Measurements from ENCODE around the gene CFAP141. TPM values are rescaled to one million over a fixed set of nuclear protein-coding genes. Genes with fewer than 3 reads are reported as not detected.

CFAP141 gene
- total and polyA plus RNA-seq, 2 of the 4 experiments (the other 2 are of a cell fraction): not detected

DNA sequence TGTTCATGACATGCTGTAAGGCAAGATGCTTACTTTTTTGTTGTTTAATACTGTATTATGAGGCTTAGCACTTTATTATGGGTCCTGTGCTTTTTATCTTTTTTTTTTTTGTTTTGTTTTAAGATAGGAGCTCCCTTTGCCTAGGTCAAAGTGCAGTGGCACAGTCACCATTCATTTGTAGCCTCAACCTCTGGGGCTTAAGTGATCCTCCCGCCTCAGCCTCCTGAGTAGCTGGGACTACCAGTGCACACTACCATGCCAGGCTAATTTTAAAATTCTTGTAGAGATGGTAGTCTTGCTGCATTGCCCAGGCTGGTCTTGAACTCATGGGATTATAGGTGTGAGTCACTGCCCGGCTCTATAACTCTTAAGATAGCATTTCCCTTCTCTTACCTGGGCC lies 19.2 kb upstream of the CFAP141 start:
- no peak overlapping the region for H3K4me3 ChIP-seq (ENCODE audit: insufficient read depth, low read depth, low read length)
- H3K36me3 ChIP-seq (ENCODE audit: control insufficient read depth, insufficient read depth, low read length): peaks cover 40% of the 10 kb centered on the region

More for the DNA sequence above, 19.2 kb upstream of the CFAP141 start:
- no peak for DNase-seq
- Histone ChIP-seq H3K14ac (replicated peaks; ENCODE audit: low read depth, low read length) (no peak overlapping the region), H2BK15ac (ENCODE audit: low read depth, low read length) (no peak overlapping the region), H4K20me1 (ENCODE audit: insufficient read depth, low read length) (peaks cover 60% of the 10 kb centered on the region), H3K4ac (ENCODE audit: low read depth, low read length) (no peak overlapping the region), H2AK5ac (ENCODE audit: low read depth, low read length) (no peak overlapping the region), H2AFZ (replicated peaks; ENCODE audit: low read length, poor library complexity) (no peak overlapping the region), H3K79me1 (ENCODE audit: low read depth in 1 of 2, low read length in 2 of 2) (peaks cover 12 to 46% of the 10 kb centered on the region in 2 experiments), H3K4me1 (ENCODE audit: control insufficient read depth, insufficient read depth, low read length) (no peaks in the 10 kb centered on the region; the same call in 1 of the 2 replicates), H3K27me3 (ENCODE audit: control insufficient read depth, insufficient read depth, low read length) (no peaks in the 10 kb centered on the region), H4K5ac (ENCODE audit: low read depth, low read length) (no peak overlapping the region), H2AK9ac (replicated peaks; ENCODE audit: low read depth, low read length, poor library complexity) (no peak overlapping the region), H4K91ac (ENCODE audit: insufficient read depth, low read depth, low read length) (no peak overlapping the region), H2BK120ac (ENCODE audit: low read depth, low read length) (no peak overlapping the region), H2BK5ac (ENCODE audit: low read depth, low read length, poor library complexity, severe bottlenecking) (no peak overlapping the region), H3K27ac (ENCODE audit: insufficient read depth, low read length) (no peak overlapping the region), H4K8ac (ENCODE audit: low read depth in 2 of 2, low read length in 2 of 2) (no peak overlapping the region), H3K18ac (ENCODE audit: low read depth, low read length) (no peak overlapping the region), H3K56ac (ENCODE audit: extremely low read depth, insufficient read depth, low read length) (no peak overlapping the region), H2BK20ac (ENCODE audit: low read depth, low read length) (no peak overlapping the region), H3K9ac (ENCODE audit: low read depth, low read length) (no peak overlapping the region), H3K23ac (ENCODE audit: low read depth, low read length) (no peak overlapping the region; the same call in 1 of the 2 replicates), H3K4me2 (ENCODE audit: low read depth, low read length) (no peak overlapping the region), H3K9me1 (ENCODE audit: insufficient read depth, low read length) (0 out of 2 replicates have a peak, but pooled peaks cover 2% of the 10 kb centered on the region), H3K9me3 (ENCODE audit: control insufficient read depth, insufficient read depth, low read length) (no peaks in the 10 kb centered on the region)
- in situ Hi-C loops (cut with MboI; ENCODE audit: low sequenced_read_pairs) (no loop called here), dilution Hi-C loops (cut with HindIII; ENCODE audit: low sequenced_read_pairs, unreplicated experiment) (no loop called here), intact Hi-C loops (cut with micrococcal nuclease) (no loop called here)
- TF ChIP-seq MXI1 (IDR thresholded peaks at IDR 0.05; ENCODE audit: borderline replicate concordance, low read depth, low read length) (no peak), RAD21 (IDR thresholded peaks at IDR 0.05; ENCODE audit: low read length) (no peak), POLR2A (IDR thresholded peaks at IDR 0.05; ENCODE audit: low read depth, low read length) (no peak), SMC3 (IDR thresholded peaks at IDR 0.05; ENCODE audit: low read depth, low read length) (no peak), MAFK (IDR thresholded peaks at IDR 0.05; ENCODE audit: low read depth, low read length) (no peak), NFE2L2 (IDR thresholded peaks at IDR 0.05; ENCODE audit: low read depth, low read length) (no peak), MAZ (IDR thresholded peaks at IDR 0.05; ENCODE audit: borderline replicate concordance, low read depth, low read length) (no peak)
- CTCF ChIA-PET: no interaction called here
- no TSS peak for BruUV-seq (replicated peaks)
- ATAC-seq (ENCODE audit: low read depth): no peak
- no CpG with 5 or more reads among the region's 2 CpGs for WGBS, 2 experiments (ENCODE audit: extremely low coverage in 2 of 2, insufficient read length in 1 of 2)
- POLR2A ChIA-PET (ENCODE audit: unreplicated experiment): no interaction called here
